Cardiac fibroblast (primary cell): ENCODE data around the gene FKBP6.

Experiments used
- DNase-seq, 2 donors: peaks; one replicate each; pipeline versions ENCODE4 v3.0.0 to v3.0.0-alpha.2; 2010; ENCODE audit warnings: low read depth in 2 of 2
- H3K4me3 ChIP-seq, 2 donors: replicated peaks in 1 of 2; 1 replicate in 1 of 2; 2 replicates in 1 of 2; pipeline ENCODE4 v1.5.1; 2011; ENCODE audit warnings: low read depth in 2 of 2, low read length in 2 of 2, mild to moderate bottlenecking in 2 of 2, moderate library complexity in 1 of 2
- TF ChIP-seq, protein P1 (sequence below): IDR thresholded peaks from one replicate; pipeline ENCODE4 v1.5.1; 2011; ENCODE audit warnings: low read depth, mild to moderate bottlenecking, low read length, inconsistent platforms

Gene FKBP6

DNA sequence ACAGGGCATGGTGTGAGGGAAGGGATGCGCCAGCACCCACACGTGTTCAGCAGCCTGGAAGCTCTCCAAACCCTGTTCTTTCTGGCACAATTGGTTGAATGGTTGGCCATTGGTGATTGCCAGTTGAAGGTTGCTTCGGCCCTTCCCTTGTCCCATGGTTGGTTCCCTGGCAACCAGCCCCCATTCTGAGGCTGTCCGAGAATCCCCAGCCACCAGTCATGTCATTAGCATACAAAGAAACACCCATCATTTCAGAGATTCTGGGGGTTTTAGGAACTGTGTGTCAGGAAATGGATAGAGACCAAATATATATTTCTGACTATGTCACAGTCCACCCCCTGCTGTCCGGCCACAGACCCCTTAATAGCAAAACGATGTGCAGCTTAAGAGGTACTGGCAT, 21.8 kb downstream of the FKBP6 start:
- no peak for DNase-seq
- H3K4me3 ChIP-seq: no peak overlapping the region

DNA sequence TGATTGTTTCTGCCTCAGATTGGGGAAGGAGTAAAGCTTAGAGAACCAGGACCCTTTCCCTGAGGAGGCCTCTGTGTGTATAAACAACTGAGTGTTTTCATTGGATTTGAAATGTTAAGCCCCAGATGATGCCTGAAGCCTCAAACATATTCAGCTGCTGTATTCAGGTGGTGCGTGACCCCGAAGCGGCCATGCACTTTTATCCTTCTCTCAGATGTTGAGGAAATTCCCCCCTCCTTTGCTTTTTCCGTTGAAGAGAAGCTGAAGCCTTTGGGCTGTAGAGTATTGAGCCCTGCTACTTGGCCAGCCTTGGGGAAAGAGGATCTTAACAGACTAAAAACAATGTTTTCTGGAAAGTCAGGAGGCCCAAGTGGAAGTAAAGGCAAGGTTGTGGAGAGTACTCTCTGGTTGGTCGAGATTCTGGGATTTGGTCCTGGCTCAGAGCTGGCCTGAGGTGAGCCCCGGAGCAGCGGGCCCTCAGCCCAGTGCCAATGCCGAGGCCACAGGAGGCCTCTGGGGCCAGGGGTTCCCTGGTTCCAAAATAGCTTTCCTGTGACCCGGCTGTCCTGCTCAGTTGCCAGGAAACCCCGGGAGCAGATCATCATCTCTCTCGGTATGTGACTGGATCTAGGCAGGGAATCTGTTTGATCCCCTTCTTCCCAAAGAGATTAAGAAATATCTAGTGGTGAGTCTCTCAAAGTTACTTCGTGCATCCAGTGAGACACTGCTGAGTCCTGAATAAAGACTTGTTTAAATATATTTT, 22.5 kb downstream of the FKBP6 start:
- no peak overlapping the region for H3K4me3 ChIP-seq
- no peak for DNase-seq
- TF ChIP-seq, protein P1, sequence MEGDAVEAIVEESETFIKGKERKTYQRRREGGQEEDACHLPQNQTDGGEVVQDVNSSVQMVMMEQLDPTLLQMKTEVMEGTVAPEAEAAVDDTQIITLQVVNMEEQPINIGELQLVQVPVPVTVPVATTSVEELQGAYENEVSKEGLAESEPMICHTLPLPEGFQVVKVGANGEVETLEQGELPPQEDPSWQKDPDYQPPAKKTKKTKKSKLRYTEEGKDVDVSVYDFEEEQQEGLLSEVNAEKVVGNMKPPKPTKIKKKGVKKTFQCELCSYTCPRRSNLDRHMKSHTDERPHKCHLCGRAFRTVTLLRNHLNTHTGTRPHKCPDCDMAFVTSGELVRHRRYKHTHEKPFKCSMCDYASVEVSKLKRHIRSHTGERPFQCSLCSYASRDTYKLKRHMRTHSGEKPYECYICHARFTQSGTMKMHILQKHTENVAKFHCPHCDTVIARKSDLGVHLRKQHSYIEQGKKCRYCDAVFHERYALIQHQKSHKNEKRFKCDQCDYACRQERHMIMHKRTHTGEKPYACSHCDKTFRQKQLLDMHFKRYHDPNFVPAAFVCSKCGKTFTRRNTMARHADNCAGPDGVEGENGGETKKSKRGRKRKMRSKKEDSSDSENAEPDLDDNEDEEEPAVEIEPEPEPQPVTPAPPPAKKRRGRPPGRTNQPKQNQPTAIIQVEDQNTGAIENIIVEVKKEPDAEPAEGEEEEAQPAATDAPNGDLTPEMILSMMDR: no peak

More for the DNA sequence above, 21.8 kb downstream of the FKBP6 start:
- TF ChIP-seq, protein P1: no peak

DNA sequence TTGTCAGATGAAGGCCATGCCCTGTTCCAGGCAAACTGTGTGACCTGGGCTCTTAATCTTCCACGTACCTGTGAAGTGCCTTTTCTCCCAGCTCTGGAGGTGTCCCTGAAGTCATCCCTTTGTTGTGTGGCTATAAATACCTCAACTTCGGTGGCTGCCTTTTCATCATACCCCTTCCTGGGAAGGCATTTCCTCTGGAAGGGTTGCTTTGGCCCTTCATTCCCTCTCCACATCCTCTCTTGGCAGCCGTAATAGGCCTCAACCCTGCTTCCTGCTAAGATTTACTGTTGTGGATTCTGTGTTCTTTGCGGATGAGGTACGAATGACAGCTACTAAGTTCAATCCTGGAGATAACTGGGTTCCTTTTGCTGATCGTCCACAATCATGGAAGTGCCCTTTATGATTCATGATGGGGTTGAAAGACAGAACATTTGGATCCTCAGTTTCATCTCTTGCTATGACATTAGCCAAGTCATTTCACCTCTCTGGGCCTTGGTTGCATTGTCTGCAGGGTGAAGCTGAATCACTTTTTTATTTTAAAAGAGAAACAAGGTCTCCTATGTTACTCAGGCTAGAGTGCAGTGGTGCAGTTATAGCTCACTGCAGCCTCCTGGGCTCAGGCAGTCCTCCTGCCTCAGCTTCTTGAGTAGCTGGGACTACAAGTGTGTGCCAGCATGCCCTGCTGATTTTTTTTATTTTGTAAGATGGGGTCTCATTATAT, 23.6 kb downstream of the FKBP6 start:
- no peak overlapping the region for H3K4me3 ChIP-seq
- peak in 1 of 2 donors; percentile 32 for DNase-seq
- TF ChIP-seq, protein P1: no peak

DNA sequence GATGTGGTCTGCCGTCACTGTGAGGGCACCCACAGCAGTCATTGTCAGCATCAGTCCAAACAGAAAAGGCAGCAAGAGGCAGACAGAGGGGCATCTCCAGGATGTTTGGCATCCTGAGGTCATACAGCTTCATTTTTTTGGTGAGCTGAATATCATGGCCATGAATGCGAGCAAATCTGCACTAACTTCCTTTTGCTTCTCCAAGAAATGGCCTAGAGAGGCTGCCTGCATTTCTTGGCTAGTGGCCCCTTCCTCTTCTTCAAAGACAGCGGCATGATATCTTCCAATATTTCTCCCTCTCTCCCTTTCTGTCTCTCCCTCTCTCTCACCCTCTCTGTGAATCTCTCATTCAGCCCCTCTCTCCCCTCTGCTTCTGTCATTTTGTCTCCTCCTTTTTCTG, 24.8 kb downstream of the FKBP6 start:
- H3K4me3 ChIP-seq: no peak overlapping the region
- DNase-seq: no peak
- TF ChIP-seq, protein P1: no peak

DNA sequence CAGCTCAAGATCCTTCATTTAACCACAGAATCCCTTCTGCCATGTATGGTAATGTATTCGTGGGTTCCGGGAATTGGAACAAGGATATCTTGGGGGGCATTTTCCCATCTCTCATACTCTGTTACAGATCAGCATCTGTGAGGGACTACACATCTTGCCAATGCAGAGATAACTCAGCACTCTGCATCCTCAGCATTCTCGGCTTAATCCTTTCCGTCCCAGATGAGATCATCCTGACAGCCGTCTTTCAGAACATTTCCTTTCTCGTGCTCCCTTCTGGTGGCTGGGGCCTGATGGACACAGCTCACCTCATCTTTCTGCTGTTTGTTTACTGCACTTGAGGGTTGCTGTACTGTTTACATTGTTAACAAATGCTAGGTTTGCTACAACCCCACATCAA, 25.3 kb downstream of the FKBP6 start:
- TF ChIP-seq, protein P1: no peak
- H3K4me3 ChIP-seq: no peak overlapping the region
- DNase-seq: no peak

DNA sequence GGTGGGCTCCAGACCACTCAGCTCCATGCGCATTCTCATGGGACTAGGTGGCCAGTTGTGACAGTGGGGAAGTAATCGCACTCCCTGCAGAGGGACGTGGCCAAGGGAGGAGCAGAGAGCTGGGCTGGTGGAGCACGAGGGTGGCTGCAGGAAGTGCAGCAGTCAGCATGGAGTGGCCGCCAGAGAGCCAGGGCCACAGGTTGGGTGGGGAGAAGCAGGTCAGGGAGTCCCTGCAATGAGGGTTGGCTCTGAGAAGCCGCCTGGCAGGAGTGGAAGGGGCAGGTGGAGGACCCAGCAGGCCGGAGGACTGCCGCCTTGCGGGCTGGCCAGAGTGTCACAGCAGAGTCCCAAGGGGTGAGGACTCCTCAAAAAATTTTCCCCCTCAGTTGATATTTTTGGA, 26.2 kb downstream of the FKBP6 start:
- TF ChIP-seq, protein P1: no peak
- H3K4me3 ChIP-seq: no peak overlapping the region
- no peak for DNase-seq
